Erythroblast (primary cell): Measurements from ENCODE around the gene SAMSN1.
"Not testable (repeated sequence)": the region's sequence is repeated elsewhere in the genome, so short reads cannot be mapped to it uniquely, and the experiment has no call there.

ENCODE experiments used
- DNase-seq, 2 experiments: peaks; one replicate each; lab custom pipeline; 2025; lab: John Stamatoyannopoulos, UW
- GATA1 ChIP-seq: IDR thresholded peaks from 2 replicates; pipeline ENCODE4 v1.6.1; 2011; ENCODE audit warnings: low read depth, mild to moderate bottlenecking, control low read depth, low read length, moderate library complexity
- POLR2A ChIP-seq: IDR thresholded peaks from 2 replicates; pipeline ENCODE4 v1.6.1; 2011; ENCODE audit warnings: mild to moderate bottlenecking, low read length

Gene SAMSN1

GRCh38 chr21:14530592-14530991, 15.5 kb downstream of the SAMSN1 start:
- TF ChIP-seq POLR2A (no peak), GATA1 (no peak)
- no peak for DNase-seq

GRCh38 chr21:14528815-14529214, 17.3 kb downstream of the SAMSN1 start:
- no peak for TF ChIP-seq GATA1
- TF ChIP-seq POLR2A, result no peak
- no peak for DNase-seq

GRCh38 chr21:14527696-14528652, 18.1 kb downstream of the SAMSN1 start:
- DNase-seq, result peak; percentile 7 to 28
- no peak for TF ChIP-seq GATA1
- TF ChIP-seq POLR2A, result no peak

GRCh38 chr21:14526836-14527695, 19.0 kb downstream of the SAMSN1 start:
- no peak for TF ChIP-seq POLR2A
- DNase-seq, result peak; percentile 10 to 27

- DNase-seq, result no peak
Observed at GRCh38 chr21:14526199-14526598, 19.9 kb downstream of the SAMSN1 start.

GRCh38 chr21:14523234-14523633, 22.9 kb downstream of the SAMSN1 start:
- peak; percentile 11 to 24 for DNase-seq
- no peak for TF ChIP-seq GATA1
- no peak for TF ChIP-seq POLR2A

More at GRCh38 chr21:14526199-14526598, 19.9 kb downstream of the SAMSN1 start:
- TF ChIP-seq GATA1, result no peak
- TF ChIP-seq POLR2A, result no peak

GRCh38 chr21:14522736-14523135, 23.4 kb downstream of the SAMSN1 start:
- TF ChIP-seq POLR2A, result no peak
- TF ChIP-seq GATA1, result no peak

GRCh38 chr21:14520535-14520934, 25.6 kb downstream of the SAMSN1 start:
- no peak for TF ChIP-seq POLR2A
- no peak for TF ChIP-seq GATA1

More at GRCh38 chr21:14522736-14523135, 23.4 kb downstream of the SAMSN1 start:
- DNase-seq, result no peak

GRCh38 chr21:14519000-14519399, 27.1 kb downstream of the SAMSN1 start:
- TF ChIP-seq GATA1 (no peak), POLR2A (no peak)
- DNase-seq, result no peak

More at GRCh38 chr21:14520535-14520934, 25.6 kb downstream of the SAMSN1 start:
- peak; percentile 33 to 37 for DNase-seq

GRCh38 chr21:14513804-14514203, 32.3 kb downstream of the SAMSN1 start:
- TF ChIP-seq GATA1 (no peak), POLR2A (no peak)
- DNase-seq, result no peak

GRCh38 chr21:14506859-14507457, 39.2 kb downstream of the SAMSN1 start:
- not testable (repeated sequence) for DNase-seq

GRCh38 chr21:14500873-14501272, 45.2 kb downstream of the SAMSN1 start:
- no peak for TF ChIP-seq POLR2A
- TF ChIP-seq GATA1, result no peak
- no peak for DNase-seq

- no peak for DNase-seq
- TF ChIP-seq GATA1 (no peak), POLR2A (no peak)
Observed at GRCh38 chr21:14499316-14499715, 46.8 kb downstream of the SAMSN1 start.
